Measurements from ENCODE around the gene NCOA3. TPM values are rescaled to one million over a fixed set of nuclear protein-coding genes. Genes with fewer than 3 reads are reported as not detected.

NCOA3 gene
- total RNA-seq, 1 donor from 2014 or later = 13.6 TPM

DNA sequence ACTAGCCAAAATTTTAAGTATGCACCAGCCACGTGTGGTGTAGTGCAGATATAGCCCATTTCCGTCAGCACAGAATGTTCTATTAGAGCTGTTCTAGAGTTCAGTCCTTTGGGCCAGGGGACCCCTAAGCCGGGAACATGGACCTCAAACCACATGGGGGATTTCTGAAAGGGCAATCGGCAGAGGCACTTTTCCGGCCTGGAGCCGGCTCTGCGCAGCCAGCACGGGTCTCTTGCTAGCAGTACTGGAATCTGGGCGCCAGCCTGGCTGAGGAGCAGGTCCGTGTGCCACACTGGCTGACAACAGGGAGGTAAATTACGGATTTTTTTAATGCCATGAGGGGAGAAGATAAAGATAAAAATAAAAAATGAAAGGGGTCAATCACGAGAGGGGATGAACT is 163.1 kb downstream of the NCOA3 start:
- DNase-seq (ENCODE audit: low read depth) = no peak

DNA sequence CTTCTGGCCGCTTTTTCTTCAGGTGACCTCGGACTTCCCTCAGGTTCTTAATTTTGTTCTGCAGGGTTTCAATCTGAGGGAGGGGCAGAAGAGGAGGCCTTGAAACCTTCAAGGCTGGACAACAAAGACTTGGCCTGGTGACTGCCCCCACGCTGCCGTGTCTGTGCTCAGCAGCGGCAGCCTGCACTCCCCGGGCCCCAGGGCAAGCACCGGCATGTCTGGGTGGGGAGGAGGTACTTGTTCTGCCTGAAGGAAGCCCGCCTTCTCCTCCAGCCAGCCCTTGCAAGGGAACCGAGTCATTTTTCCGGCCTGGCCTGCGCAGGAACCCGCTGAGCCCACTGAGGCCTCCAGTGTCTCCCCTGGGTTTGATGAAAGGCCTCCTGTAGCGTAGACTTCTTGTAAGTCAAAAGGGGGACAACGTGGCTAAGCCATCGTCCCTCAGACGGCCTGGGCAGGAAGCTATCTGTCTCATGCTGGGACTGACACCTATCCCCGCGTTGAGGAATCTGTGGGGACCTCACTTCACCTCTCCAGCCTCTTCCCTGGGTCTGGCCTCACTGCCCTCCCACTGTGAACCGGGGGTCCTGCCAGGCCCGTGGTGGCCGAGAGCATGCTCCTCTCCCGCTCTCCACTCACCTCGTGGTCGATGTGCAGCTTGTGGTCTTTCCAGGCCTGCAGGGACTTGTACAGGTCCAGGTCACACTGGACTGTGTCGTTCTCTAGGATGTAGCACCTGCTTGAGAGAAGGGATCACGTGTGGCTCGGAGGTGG is 163.7 kb downstream of the NCOA3 start:
- no peak for DNase-seq (ENCODE audit: low read depth)

DNA sequence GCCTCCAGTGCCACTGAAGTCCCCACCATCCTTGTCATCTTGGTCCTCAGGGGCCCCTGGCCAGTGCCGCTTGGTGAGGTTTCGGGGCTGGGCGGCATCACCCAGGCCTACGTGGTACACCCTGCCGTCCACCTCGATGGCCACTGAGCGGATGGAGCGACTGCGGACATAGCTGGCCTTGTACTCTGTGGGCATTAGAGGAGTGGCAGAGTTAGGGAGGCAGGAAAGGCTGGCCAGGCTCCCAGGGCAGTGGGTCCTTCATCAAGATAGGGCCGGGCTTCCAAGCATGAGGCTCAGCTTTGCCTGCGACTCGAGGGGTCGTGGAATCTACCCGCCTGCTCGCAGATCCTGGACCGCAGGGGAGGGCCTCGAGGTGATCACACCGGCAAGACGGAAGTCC is 164.6 kb downstream of the NCOA3 start:
- DNase-seq (ENCODE audit: low read depth) = no peak

DNA sequence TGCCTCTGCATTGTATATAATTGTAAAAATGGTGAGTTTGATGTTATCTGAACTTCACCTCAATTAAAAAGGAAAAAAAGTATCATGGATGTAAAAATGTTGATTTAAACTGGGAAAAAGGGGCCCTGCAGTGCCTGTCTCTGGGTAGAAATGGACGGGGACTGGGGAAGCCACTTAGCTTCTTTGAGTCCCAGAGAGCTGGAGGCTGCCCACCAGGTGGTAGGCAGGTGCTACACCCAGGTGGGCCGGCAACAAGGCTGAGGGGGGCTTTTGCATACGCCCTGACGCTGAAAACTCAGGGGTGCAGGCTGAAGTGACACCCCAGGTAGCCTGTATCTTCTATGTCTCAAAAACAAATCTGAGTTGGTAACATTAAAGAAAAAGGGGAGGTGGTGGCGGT is 165.4 kb downstream of the NCOA3 start:
- no peak for DNase-seq (ENCODE audit: low read depth)

DNA sequence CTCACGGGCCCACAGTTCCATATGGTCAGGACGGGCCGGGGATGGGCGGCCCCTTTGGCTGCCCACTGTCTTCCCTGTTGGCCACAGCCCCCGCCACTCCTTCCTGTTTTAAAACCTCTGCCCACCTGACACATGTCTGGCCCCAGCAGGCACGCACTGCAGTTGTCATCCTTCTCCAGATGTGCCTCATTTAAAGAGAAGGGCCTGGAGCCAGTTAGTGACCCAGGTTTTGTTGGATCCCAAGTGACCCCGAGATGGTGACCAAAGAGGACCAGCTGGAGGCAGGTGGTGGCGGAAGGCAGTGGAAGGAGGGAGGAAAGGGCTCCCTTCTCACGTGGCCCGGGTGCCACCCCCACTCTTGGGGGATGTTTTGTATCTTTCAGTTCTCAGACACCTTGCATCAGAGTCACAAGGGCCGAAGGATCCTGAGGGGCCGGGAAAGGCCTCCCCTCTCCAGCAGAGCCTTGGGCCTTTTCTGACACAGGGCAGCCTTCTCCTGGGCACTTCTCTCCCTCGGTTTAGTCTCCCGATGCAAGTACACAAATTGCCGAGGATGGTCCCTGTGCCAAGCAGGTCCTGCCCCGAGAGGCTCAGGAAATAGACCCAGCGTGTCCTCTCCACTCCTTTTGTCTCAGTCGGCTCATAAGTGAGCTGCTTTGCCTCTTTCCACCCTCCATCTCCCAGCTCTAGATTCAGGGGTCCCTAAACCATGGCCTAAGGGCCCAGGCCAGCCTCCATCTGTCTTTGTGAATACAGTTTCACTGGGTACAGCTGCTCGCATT is 166.0 kb downstream of the NCOA3 start:
- no peak for DNase-seq (ENCODE audit: low read depth)

DNA sequence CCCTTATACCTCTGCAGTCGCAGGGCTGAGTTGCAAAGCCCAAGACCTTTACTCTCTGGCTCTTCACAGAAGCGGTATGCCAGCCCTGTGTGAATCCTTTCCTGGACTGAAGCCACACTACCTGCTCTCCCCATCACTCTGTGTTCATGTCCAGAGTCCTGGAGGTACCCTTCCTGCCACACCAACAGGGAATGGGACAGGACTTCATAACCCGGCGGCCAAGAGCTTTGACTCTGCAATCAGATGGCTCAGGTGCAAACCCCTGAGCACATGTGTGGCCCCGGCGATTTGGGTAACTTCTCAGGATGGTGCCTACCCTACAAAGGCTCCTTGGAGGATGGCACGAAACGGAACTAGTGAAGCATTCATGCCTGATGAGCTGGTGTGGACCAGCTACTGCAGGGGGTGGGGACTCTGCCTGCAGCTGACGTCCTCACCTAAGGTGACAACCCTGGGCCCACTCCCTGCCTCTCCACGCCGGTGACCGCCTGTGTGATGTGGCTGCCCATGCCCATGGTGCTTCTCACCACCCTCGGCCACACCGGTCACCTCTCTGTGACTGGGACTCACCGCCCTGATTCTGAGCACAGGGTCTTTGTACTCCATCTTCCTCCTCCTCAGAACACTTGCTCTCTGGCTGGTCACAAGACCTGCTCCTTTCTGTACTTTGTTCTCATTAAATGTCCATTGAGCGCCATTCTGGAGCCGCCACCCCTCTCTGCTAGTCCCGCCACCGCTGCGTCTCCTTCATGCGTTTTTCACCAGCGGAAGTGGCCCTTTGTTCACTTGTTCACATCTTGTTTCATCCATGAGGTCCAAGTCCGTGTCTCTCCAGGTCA is 166.8 kb downstream of the NCOA3 start:
- DNase-seq (ENCODE audit: low read depth) = no peak

DNA sequence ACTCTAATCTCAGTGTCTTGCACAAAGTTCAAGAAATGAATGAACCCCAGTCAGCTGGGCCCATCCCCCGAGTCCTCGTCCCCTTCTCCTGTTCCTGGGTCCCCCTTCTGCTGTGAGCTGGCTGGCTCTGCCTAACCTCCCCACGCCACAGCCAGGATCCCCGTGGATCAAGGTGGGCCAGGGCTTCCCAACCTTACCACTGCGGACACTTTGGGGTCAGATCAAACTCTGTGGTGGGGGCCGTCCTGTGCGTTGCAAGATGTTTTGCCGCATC is 167.4 kb downstream of the NCOA3 start:
- DNase-seq (ENCODE audit: low read depth) = no peak

DNA sequence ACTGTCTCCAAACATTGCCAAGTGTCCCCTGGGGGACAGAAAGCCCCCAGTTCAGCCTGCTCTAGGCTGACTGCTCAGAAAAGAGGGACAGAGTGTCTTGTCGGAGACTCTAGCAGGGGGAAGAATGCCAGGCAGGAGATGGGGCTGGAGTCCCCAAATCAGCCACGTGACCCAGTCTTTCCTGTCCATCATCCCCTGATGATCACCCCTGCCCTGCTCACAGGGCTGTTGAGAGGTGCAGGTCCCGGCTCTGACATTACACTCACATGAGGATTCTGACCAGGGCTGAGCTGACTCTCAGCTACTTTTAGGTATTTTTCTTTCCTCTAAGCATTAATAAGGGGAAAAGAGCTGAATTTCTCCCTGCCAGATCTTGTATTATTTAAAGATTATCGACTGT is 167.8 kb downstream of the NCOA3 start:
- DNase-seq (ENCODE audit: low read depth) = no peak

DNA sequence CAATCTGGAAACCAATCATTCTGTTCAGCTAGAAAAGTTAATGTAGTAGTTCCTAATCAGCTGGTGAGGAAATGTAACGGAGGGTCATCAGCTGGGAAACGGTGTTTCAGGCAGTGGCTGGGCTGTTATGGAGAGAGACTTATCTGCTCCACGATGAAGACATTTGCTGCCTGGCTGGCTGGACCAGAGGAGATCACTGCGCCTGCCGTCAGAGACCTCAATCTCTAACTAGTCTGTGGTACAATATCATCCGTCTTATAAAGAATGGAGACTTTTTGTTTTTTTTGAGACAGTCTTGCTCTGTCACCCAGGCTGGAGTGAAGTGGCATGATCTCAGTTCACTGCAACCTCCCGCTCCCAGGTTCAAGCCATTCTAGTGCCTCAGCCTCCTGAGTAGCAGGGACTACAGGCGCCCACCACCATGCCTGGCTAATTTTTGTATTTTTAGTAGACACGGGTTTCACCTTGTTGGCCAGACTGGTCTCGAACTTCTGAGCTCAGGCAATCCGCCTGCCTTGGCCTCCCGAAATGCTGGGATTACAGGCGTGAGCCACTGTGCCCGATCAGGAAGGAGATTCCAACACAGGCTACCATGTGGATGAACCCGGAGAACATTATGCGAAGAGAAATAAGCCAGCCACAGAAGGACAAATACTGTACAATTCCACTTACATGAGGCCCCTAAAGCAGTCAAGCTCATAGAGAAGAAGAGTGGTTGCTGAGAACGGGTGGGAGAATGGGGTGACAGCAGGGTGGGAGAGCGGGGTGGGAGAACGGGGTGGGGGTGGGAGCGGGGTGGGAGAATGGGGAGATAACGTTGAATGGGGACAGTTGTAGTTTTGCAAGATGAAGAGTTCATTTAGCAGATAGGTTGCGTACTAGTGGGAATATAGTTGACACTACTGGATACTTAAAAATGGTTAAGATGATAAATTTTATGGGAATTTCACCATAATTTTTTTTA is 168.5 kb downstream of the NCOA3 start:
- no peak for DNase-seq (ENCODE audit: low read depth)

DNA sequence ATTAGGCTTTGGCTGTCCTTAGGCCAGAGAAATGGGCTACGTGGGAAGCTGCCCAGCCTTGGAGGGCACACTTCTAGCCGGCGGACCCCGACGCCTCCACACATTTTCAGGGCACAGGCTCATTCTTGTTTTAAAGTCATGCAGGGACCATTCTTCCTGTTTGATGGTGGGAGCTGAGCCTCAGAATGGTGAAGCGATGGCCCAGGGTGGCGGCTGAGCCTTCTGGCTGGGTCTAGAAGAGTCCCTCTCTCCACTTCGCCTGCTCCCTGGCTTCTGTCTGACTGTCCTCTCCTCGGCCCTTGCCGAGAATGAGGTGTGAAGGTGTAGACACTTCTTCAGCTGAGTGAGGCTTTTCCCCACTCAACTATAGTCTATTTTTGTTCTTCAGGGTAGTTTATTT is 169.2 kb downstream of the NCOA3 start:
- DNase-seq (ENCODE audit: low read depth) = no peak

DNA sequence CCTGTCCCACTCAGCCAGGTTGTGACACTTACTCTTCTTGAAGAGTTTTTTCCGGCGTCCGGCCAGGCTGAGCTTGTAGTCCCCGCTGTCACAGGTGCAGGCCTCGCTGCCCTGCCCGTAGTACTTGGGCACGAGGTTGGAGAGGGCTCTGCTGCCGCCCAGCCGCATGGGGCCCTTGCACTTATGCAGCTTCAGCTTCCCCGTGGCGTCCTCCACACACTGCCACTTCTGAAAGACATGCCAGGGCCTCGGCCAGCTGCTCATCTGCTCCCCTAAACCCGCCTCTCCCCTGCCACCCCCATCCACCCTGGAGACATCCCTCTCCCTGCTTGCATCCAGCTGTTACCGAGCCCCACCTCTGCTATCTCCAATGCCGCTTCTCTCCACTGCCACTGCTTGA is 170.5 kb downstream of the NCOA3 start:
- no peak for DNase-seq (ENCODE audit: low read depth)

DNA sequence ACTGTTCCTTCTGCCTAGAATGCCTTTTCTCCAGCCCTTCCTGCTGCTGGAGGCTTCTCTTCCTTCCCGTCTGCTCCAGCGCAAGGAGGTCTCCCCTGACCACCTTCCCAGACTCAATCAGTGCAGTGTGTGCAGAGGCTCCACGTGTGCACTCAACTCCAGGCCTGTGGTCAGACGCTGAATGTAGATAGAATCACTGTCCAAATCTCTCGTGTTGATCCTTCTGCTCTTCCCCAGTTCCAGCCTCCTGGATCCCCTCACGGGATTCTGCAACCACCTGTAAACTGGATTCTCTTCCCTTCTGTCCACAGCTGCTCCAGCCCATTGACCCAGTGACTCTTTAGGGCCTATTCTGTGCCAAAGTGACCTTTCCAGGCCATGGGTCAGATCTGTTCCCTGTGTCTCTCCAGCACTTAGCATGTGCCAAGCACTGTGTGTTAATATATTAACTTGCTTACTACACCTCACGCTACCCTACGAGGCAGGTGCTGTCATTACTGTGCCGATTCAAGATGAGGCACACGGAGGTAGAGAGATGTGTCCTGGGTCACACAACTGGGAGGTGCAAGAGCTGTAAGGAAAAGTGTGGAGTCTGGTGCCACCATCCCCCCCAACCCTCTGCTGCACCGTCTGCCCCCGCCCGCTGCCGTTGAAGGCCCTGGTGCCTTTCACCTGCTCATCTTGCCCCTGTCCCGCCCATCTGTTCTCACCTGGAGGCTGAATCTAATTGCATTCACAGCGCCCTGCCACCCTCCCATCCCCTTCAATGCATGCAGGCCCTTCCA is 171.4 kb downstream of the NCOA3 start:
- no peak for DNase-seq (ENCODE audit: low read depth)

DNA sequence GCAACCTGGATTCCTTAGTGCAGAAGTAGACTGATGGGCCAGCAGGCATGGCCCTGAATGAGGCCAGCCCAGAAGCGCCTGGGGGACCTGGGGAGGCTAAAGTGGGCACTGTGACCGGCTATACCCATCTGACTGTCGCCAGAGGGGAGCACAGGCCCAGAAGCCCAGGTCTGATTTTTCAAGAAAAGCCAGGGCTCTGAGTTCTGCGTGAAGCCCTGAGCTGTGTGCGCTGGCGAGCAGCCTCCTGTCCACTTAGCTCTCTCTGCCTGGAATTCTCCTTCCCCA is 171.9 kb downstream of the NCOA3 start:
- no peak for DNase-seq (ENCODE audit: low read depth)

DNA sequence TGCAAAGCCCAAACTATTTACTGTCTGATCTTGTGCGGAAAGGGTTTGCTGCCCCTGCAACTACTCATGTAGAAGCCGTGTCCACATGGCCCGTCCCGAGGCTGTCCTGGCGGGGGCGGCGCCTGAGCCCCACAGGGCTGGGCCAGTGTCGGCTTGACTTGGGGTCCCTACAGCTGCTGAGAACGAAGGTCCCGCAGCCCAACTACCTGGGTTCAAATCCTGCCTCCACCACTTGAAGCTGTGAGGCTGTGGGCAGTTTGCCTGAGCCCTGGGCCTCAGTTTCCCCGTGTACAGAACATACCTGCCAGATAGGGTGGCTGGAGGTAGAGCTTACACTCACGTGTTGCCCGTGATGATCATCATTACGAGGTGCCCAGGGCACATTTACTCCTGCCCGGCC is 172.5 kb downstream of the NCOA3 start:
- no peak for DNase-seq (ENCODE audit: low read depth)

DNA sequence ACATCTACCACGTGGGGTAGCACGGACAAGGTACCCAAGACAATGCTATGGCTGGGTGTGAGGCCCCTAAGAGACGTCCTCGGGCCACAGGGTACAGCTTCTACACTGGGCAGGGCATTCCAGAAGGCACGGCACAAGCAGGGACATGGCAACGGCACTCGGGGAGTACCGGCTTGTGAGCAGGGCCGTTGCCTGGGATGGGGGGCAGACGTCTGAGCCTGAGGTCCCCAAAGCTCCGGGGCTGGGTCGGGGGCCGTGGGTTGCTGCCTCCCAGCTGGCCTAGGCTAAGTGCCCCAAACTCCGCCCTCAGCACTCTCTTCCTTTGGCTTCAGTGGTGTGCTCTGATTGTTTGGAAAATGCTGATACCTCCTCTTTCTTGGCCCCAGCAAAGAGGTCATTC is 173.0 kb downstream of the NCOA3 start:
- DNase-seq (ENCODE audit: low read depth) = no peak

DNA sequence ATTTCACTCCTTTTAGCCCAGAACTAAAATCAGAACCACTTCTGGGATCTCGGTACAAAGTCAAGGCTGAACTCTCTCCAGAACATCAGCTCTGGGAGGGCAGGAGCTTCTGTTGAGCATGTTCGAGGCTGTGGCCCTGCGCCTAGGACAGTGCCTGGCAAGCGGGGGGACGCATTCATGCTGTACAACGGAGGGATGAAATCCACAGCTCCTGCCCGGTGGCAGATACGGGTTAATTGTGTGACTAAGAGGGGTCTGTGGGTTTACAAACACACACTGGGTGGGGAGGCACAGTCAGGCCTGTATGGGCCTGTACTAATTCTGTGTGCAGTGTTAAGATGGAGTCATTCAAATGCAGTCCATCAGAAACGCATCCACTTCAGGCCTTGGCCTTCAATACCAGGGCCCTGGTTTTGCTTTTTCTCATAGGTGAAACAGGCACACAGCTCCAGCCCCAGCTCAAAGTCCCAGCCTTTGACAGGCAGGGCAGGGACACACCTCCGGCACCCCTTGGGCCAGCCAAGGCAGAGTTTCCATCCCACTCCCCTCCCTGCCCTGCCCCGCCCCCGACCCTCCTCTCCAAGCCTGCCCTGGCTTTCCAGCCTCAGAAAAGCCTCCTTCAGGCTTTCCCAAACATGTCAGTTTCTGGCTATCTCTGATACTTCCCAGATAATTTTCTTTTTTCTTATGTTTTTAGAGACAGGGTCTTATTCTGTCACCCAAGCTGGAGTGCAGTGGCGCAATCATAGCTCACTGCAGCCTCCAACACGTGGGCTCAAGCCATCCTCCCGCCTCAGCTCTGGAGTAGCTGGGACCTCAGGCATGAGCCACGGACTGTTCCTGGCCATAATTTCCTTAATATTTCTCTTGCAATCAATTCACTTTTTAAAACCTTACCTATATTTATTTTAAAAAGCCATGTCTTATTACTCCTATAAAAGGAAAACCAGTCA is 173.8 kb downstream of the NCOA3 start:
- no peak for DNase-seq (ENCODE audit: low read depth)

DNA sequence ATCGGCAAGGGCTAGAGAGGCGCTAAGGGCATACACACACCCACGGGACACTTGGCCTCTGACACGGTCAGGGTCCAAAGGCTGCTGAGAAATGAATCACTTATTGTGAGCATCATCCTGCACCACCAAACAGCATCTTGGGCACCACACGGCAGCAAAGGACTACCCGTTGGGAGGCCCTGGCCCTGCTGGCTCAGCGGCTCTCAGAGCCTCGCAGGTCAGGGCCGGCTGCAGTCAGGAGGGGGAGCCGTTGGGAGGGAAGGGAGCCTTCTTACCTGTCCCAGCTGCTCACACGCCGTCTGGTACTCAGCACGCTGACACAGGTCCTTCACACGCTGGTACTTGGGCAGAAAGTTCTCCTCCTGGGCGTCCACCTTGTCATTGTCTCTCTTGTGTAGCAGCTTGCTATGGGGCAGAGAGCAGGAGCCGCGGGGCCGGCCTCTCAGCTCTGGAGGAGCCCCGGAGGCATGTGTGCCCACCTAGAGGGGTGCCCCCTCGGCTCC is 174.6 kb downstream of the NCOA3 start:
- no peak for DNase-seq (ENCODE audit: low read depth)

DNA sequence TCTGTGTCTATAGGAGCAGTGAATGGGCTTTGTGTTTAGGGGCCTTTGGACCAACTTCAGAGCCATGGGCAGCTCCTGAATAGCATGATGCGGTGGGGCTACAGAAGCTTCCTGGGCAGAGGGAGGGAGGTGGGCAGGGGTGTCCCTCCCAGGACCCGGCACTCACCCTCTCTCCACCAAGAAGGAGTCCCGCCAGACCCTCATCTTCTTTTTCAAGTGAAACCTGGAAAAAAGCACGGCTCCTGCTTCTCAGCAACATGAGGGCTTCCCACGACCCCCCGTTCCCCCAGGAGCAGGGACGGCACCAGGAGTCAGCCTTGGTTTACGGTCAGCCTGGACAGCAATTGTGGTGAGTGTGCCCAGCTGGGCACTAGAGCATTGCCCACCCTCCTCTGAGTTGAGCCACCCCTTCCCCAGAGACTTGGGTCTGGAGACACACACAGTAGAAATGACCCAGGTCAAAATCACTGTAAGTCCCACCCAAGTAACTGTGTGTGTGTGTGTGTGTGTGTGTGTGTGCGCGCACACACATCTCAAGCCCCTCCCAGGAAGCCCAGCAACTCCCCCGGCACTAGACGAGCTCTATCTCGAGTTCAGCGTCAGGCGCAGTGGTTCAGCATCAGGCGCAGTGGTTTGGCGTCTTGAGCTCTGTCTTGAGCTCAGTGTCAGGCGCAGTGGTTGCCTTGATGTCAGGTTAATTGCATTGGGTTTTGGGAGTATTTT is 175.4 kb downstream of the NCOA3 start:
- no peak for DNase-seq (ENCODE audit: low read depth)
